HG02763 (cell line): ENCODE results near the gene ALLC.
"Not testable (repeated sequence)": the region's sequence is repeated elsewhere in the genome, so short reads cannot be mapped to it uniquely, and the experiment has no call there.

ENCODE experiments used
- ATAC-seq: cut with Tn5 transposase; IDR thresholded peaks from one replicate; pipeline ENCODE4 v1.9.1; 2021; ENCODE audit warnings: mild to moderate bottlenecking, moderate library complexity; ENCODE audit not compliant: unreplicated experiment

The ALLC gene

GRCh38 chr2:3626118-3626811, 31.7 kb upstream of the ALLC start:
- no peak for ATAC-seq

- ATAC-seq = no peak
Observed at GRCh38 chr2:3626812-3627499, 31.0 kb upstream of the ALLC start.

DNA sequence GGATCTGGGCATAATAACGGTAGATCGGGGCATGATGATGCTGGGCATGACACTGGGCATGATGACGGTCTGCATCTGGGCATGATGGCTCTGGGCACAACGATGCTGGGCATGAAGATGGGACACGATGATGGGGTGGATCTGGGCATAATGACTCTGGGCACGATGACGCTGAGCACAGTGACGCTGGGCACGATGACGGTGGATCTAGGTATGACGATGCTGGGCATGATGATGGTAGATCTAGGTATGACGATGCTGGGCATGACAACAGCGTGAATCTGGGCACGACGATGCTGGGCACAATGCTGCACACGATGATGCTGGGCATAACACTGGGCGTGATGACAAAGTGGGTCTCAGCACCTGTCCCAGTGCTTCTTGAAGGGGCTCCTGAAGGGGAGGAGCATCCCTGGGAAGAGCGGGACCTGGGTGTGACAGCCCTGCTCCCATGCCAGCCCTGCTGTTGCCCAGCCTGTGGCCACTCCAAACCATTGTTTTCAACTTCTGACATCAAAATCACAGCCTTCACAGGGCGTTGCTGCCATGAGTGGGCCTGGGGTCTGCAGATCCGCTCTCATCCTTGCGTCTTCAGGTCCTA, 30.4 kb upstream of the ALLC start:
- no peak for ATAC-seq

GRCh38 chr2:3628241-3628679, 29.7 kb upstream of the ALLC start:
- ATAC-seq = no peak

- ATAC-seq = no peak
Observed at GRCh38 chr2:3628800-3629199, 29.2 kb upstream of the ALLC start.

- ATAC-seq = no peak
Observed at GRCh38 chr2:3630631-3631030, 27.4 kb upstream of the ALLC start.

GRCh38 chr2:3631161-3631850, 26.7 kb upstream of the ALLC start:
- ATAC-seq = no peak

DNA sequence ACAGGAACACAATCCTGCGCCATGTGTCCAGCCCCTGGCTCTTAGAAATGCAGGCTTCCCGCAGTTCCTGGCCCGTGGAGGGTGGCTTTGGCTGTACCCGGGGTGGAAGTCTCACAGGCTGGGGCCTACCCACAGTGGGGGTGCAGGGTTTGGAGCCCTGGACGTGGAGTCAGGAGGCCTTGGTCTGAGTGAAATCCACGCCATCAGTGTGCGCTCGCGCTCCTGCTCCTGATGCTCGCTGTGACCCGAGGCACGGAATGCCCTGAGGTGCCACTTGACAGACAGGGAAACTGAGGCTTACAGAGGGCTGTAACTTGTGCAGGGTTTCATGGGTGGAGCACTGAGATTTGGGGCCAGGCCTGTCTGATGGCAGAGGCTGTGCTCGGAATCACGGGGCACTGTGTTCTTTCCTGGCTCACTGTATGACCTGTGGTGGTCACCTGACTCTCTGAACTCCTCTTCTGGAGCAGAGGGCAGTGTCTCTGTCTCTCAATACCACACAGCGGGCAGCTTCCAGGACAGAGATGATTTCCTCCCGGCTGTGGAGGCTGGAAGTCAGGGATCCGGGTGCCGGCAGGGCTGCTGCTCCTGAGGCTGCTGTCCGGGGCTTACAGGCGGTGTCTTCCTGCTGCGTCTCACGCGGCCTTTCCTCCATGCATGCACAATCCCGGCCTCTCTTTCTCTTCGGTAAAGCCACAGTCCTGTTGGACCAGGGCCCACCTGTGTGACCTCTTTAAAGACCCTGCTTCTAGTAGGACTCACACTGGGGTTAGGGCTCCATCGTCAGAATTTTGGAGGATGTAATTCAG, 25.9 kb upstream of the ALLC start:
- ATAC-seq = no peak

GRCh38 chr2:3633089-3633981, 24.7 kb upstream of the ALLC start:
- no peak for ATAC-seq

DNA sequence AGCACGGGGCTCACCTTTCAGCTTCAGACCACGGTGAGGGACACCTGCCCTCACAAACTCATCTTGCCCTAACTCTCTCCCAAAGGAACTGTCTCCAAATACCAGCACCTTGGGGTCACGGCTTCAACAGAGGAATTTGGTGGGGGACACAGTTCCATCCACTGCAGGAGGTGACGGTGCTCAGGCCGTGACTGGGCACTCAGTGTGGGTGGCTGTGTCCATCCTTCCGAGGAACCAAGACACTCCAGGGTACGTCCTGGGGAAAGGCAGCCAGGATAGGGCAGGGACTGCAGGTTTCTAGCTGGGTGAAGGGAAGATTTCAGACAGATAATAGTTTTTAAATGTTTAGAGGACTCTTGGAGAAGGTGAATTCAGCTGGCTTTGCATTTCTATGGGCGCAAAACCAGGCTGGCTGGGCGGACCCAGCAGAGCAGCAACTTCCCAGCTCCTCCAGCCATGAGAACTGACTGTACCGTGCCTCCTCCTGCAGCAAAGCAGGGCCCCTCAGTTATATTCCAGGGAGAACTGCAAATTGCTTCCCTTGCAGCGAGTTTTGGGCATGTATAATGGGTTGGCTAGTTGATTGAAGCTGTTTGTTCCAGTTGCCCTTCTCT, 23.9 kb upstream of the ALLC start:
- ATAC-seq = no peak

GRCh38 chr2:3634596-3635121, 23.3 kb upstream of the ALLC start:
- no peak for ATAC-seq

DNA sequence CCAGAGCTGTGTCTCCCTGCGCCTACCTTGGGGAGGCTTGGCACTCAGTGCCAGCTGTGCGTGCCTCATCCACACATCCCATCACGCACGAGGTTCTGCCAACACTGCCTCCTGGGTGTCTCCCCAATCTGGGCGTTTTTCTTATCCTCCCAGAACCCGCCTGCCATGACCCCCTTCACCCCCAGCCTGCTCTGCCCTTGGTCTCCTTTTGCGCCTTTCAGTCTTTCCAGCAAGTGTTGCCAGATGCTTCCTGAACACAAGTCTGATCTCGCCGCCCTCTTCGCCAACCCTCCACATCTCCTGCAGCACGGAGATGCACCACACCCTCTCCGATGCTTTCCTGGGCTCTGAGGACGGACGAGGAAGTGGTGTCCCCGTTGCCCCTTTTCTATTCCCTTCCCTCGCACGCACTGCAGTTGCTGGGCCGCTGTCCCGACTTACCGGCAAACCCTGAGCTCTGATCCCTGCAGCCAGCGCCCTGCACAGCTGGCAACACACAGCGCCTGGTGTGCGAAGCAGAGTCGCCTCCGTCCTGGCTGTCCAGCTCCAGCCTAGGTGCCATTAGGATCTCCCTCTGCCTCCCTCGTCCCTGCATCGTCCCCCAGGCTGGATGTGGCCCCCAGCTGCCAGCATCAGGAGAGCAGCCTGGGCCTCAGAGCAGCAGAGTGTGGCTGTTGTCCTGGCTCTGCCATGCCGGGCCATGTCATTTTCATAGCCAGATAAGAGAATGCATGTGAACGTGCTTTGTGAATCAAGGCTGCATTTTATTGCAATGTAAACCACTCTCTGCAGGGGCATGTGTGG, 22.6 kb upstream of the ALLC start:
- ATAC-seq = no peak

GRCh38 chr2:3635975-3636327, 22.0 kb upstream of the ALLC start:
- ATAC-seq = not testable (repeated sequence)

GRCh38 chr2:3636586-3637310, 21.3 kb upstream of the ALLC start:
- no peak for ATAC-seq

DNA sequence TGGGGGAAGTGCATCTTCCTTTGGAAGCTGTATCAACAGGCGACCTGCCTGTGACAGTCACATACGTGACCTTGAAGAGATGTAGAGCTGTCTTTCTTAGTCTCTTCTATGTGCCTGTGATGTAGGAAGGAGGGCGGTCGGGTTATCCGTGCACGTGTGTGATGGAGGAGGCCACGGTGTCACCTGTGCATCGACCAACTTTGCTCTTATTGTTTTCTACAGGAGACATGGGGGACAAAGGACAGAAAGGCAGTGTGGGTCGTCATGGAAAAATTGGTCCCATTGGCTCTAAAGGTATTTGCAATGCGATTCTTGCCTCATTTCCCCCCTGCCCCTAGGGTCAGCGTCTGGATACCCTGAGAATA, 20.7 kb upstream of the ALLC start:
- no peak for ATAC-seq

GRCh38 chr2:3637692-3638455, 20.1 kb upstream of the ALLC start:
- ATAC-seq = no peak

- no peak for ATAC-seq
Observed at GRCh38 chr2:3638456-3638810, 19.6 kb upstream of the ALLC start.
